Measurements from ENCODE around the gene NDUFAF3. TPM values are rescaled to one million over a fixed set of nuclear protein-coding genes. Genes with fewer than 3 reads are reported as not detected.

Gene NDUFAF3
- polyA plus RNA-seq, 3 donors: 53.6 to 79.9 (median 69.9) TPM

DNA sequence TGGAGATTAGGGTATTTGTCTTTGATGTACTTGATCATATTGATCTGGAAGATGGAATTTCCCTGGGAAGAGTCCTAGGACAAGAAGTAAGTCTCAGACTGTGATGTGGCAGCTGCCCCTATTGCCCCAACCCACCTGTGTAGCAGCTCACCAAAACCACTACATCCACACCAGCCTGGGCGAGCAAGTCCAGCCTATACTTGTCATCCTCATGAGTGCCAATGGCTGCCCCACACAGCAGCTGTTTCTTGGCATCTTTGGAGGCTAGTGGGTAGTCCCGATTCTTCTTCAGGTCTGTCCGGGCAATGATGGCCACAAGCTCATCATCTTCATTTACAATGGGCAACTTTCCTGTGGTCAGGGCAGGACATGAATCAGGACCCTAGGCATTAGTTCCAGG lies 4.6 kb downstream of the NDUFAF3 start:
- DNase-seq (ENCODE audit: extremely low read depth in 1 of 11, low read depth in 9 of 11, low spot score in 4 of 11): no peak

DNA sequence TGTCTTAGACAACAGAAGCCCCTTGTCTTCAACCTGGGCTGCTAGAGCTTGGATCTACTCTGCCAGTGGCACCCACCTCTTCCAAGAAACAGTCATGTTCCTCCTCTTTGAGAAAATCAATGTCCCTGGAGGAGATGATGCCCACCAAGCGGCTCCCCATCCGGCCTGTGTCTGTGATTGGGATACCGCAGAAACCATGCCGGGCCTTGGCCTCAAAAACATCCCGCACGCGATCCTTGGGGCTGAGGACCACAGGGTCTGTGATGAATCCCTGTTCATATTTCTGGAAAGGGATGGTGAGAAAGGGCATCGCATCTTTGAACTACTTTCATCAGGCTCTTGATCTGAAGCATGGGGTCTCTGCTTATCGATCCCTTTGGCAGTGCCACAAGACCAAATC lies 5.7 kb downstream of the NDUFAF3 start:
- DNase-seq (ENCODE audit: extremely low read depth in 1 of 11, low read depth in 9 of 11, low spot score in 4 of 11): no peak

DNA sequence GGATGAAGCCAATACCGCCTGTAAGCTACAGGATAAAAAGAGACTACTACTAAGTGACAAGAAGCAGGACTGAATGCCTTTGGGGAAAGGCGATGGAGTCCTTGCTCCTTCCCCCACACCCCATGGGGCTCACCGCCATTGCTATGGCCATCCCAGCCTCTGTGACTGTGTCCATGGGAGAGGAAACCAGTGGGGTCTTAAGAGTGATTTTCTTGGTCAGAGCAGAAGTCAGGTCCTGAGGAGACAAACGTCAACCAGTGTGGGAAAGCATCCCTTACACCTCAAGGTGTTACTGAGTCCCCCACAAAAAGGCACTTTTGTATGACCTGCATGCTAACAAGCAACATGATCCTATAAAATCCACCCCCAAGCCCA lies 6.4 kb downstream of the NDUFAF3 start:
- DNase-seq (ENCODE audit: extremely low read depth in 1 of 11, low read depth in 9 of 11, low spot score in 4 of 11): no peak

DNA sequence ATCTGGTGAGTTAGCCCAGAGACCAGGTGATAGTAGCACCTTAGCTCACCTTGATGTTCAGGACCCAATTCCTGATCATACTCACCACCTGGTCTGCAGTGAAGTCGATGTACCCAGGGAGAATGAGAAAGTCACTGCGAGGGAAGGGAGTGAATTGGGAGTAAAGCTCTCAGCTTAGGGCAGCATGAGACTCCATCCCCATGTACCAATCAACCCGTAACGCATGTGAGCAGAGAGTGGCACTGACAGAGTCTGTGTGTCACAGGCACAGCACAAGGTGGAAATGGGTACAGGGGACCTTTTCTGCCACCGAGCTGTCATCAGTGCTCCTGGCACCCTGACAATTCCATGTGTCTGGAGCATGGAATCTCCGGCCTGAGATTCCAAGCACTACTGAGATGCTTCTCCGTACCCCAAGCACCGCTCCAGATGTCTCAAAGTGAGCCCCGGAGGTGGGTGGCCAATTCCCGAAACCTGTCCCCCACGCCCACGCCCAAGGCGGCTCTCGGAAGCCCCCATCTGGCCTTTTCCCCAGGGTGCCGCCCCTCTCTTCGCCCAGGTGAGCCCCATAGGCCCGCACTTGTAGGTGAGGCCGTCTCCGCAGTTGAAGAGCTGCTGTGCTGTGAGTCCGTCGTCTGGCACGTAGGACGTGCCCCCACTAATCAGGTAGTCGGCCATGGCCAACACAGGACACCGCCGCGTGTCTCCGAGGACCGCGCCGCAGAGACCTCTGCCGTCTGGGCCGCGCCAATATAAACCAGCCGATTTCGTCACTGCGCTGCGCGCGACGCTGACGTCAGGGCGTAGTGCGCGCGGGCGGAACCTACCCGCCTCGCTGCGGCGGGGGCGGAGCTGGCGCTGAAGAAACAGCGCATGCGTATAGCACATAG lies 7.0 kb downstream of the NDUFAF3 start, which contains the start of gene IMPDH2:
IMPDH2 (minus strand) TSS at position 726 of the 890 bp plus-strand sequence; CDS start at position 678, 48 bp downstream.
- DNase-seq (ENCODE audit: extremely low read depth in 1 of 11, low read depth in 9 of 11, low spot score in 4 of 11): peak; percentile 87 to 95 (median 91)

DNA sequence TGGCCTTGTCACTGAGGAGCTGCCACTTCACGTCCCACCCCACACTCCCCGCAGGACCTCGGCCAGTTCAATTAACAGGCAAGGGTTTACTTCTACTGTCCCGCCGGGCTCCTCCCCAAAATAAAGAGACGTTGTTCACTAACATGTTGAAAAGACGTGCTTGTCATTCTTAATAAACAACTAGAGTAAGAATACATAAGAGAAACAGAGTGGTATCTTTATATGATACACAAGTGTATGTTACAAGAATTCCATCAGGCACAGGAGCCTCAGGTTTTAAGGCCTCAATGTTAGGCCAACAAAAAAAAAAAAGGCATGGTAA lies 7.6 kb downstream of the NDUFAF3 start:
- DNase-seq (ENCODE audit: extremely low read depth in 1 of 11, low read depth in 9 of 11, low spot score in 4 of 11): no peak

DNA sequence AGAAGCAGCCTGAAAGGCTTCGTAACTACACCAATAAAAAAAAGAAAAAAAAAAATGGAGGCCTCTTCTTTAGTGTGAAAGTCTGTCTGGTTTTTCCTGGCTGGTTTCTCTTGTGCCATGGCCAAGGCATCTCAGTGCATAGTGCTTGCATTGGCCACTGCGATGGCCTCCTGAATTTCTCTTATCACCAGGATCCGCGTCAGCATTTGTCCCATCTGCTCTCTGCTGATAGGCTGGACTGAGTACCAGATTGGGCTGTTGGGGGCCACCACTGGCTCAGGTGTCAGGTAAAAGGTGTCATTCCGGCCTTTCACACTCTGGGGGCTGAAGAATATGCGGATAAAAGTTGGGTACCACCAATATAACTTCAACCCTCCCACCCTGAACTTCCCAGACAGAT lies 8.4 kb downstream of the NDUFAF3 start:
- DNase-seq (ENCODE audit: extremely low read depth in 1 of 11, low read depth in 9 of 11, low spot score in 4 of 11): no peak

DNA sequence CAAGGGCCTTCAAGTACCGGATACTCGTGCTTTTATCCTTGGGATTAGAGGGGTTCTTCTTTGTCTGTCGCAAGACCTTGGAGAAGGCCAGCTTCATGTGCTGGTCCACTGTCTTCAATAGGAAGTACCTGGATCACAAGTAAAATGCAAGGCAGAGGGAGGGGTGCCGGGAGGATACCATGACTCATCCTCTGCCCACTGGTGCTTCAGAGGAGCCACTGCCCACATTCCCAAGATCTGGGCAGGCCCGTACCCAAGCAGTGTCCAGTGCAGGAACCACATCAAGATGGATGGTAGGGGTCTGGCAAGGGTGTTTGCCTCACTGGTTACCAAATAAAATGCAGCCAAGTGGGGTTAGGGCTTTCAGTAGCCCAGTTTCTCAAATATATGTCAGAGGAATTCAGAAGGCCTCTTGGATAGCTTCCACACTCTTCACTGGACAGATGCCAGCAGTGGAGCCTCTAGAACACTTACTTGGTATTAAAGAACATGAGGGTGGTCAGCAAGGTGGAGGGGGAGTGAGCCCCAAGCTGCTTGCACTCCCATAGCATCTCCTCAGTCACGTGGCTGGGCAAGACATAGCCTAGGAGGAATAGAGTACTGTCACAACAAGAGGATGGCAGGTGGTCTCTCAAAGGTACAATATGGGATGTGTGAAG lies 10.9 kb downstream of the NDUFAF3 start:
- DNase-seq (ENCODE audit: extremely low read depth in 1 of 11, low read depth in 9 of 11, low spot score in 4 of 11): no peak

DNA sequence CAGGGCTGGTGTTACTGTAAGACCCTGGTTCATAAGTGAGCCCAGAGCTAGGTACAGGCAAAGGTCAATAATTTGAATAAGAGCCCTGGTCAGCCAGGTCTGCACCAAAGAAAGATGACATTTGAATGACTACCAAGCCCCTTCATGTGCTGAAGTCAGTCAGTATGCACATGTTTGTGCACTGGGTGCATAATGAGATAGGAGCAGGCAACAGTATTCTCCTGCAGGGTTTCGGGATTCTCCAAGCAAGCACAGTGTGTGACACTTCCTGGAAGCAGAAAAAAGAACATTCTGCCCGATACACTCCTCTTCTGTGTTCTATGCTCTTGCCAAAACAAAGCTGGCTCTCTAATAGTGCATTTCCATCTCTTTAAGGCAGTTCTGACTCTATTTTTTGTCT lies 12.7 kb downstream of the NDUFAF3 start:
- no peak for DNase-seq (ENCODE audit: extremely low read depth in 1 of 11, low read depth in 9 of 11, low spot score in 4 of 11)

DNA sequence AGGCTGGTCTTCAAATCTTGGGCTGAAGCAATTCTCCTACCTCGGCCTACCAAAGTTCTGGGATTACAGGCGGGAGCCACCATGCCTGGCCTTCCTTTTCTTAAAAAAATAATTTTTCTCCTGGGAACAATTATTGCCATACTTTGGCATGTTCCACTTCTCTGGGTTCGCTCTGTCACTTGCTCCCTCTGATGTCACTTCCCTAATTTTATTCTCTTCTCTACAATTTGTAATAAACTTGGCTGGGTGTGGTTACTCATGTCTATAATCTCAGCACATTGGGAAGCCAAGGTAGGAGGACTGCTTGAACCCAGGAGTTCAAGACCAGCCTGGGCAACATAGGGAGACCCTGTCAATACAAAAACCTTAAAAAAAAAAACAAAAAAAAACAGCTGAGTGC lies 13.4 kb downstream of the NDUFAF3 start:
- DNase-seq (ENCODE audit: extremely low read depth in 1 of 11, low read depth in 9 of 11, low spot score in 4 of 11): no peak

DNA sequence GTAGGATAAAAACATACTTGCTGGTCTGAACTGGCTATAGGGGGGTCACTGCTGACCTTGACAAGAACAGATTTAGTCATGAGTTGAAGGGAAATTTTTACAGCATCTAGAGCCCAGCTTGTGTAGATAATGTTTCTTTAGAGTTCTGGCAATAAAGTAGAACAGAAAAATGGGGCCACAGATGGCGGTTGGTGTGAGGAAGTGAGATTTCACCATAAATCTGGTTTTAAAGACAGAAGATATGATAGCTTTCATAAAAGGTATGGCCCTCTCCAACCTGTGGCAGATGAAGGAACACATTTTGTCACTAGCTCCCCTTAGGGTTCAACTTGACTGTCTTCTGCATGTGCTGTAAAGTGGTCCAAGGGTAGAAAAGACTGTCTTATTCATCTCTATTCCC lies 31.6 kb downstream of the NDUFAF3 start:
- DNase-seq (ENCODE audit: extremely low read depth in 1 of 11, low read depth in 9 of 11, low spot score in 4 of 11): no peak

DNA sequence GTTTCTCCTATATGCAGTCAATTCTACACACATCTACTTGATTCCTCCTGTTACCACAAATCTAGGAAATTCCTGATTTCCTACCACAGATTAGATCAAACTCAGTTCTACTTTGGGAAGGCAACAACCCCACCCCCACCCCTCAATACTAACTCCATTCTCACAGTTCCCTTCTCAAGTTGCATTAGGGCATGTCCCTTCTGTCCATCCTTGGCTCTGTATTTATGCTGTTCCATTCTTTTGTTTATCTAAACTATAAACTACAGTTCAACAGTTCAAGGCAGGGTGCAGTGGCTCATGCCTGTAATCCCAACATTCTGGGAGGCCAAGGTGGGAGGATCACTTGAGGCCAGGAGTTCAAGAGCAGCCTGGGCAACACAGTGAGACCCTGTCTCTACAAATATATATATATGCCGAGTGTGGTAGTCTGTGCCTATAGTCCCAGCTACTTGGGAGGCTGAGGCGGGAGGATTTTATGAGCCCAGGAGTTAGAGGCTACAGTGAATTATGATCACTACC lies 32.5 kb downstream of the NDUFAF3 start:
- no peak for DNase-seq (ENCODE audit: extremely low read depth in 1 of 11, low read depth in 9 of 11, low spot score in 4 of 11)

DNA sequence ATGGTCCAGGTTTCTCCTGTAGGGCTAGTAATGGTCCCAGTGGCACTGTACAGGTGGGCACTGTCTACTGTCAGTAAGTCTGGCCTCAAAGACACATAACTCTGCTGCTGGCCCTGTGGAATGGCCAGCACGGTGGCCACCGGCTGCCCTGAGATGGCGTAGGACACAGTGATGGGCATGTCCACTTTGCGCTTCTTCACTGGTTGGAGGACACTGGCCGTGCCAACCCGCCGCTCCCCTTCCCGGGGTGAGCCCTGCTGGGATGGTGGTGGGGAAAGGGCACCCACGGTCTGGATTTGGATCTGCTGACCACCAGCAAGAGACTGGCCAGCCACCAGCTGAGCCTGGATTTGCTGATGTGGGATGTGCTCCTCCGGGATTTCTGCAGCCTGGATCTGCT lies 35.3 kb downstream of the NDUFAF3 start:
- no peak for DNase-seq (ENCODE audit: extremely low read depth in 1 of 11, low read depth in 9 of 11, low spot score in 4 of 11)

DNA sequence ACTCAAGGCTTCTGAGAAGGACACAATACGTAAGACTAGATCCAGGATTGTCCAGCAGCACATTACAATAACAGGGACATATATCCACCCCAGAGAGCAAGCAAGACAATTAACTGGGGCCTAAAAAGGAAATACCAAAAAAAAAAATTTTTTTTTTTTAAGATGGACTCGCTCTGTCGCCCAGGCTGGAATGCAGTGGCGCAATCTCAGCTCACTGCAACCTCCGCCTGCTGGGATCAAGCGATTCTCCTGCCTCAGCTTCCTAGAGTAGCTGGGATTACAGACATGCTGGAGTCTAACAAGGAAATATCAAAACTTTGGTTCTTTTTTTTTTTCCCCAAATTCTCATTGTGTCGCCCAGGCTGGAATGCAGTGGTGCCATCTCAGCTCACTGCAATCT lies 36.1 kb downstream of the NDUFAF3 start:
- no peak for DNase-seq (ENCODE audit: extremely low read depth in 1 of 11, low read depth in 9 of 11, low spot score in 4 of 11)

Other genes starting within 250 kb of the NDUFAF3 start
- 10 to 100 TPM; 40.0 to 49.8 (median 47.0) TPM for gene PRKAR2A, start 174.2 kb upstream of the NDUFAF3 start, polyA plus RNA-seq (ENCODE audit: insufficient read length in 3 of 3)
- gene SLC25A20, start 123.2 kb upstream of the NDUFAF3 start, polyA plus RNA-seq (ENCODE audit: insufficient read length in 3 of 3): 10 to 100 TPM; 14.1 to 22.4 (median 21.2) TPM
- gene ARIH2, start 103.3 kb upstream of the NDUFAF3 start, polyA plus RNA-seq (ENCODE audit: insufficient read length in 3 of 3): 10 to 100 TPM; 68.6 to 98.2 (median 71.4) TPM
- 10 to 100 TPM; 36.5 to 52.1 (median 48.5) TPM for gene P4HTM, start 31.9 kb upstream of the NDUFAF3 start, polyA plus RNA-seq (ENCODE audit: insufficient read length in 3 of 3)
- gene WDR6, start 14.7 kb upstream of the NDUFAF3 start, polyA plus RNA-seq (ENCODE audit: insufficient read length in 3 of 3): 100 to 1,000 TPM; 192 to 229 (median 222) TPM
- gene DALRD3, start 3.5 kb upstream of the NDUFAF3 start, polyA plus RNA-seq (ENCODE audit: insufficient read length in 3 of 3): 10 to 100 TPM; 72.7 to 78.1 (median 72.7) TPM
- 100 to 1,000 TPM; 216 to 230 (median 219) TPM for gene IMPDH2, start 7.3 kb downstream of the NDUFAF3 start, polyA plus RNA-seq (ENCODE audit: insufficient read length in 3 of 3)
- gene QRICH1, start 72.0 kb downstream of the NDUFAF3 start, polyA plus RNA-seq (ENCODE audit: insufficient read length in 3 of 3): 10 to 100 TPM; 82.2 to 93.0 (median 88.0) TPM
- 100 to 1,000 TPM; 289 to 321 (median 300) TPM for gene QARS1, start 82.6 kb downstream of the NDUFAF3 start, polyA plus RNA-seq (ENCODE audit: insufficient read length in 3 of 3)
- gene USP19, start 98.7 kb downstream of the NDUFAF3 start, polyA plus RNA-seq (ENCODE audit: insufficient read length in 3 of 3): 10 to 100 TPM; 56.2 to 62.6 (median 60.1) TPM
- 100 to 1,000 TPM; 357 to 459 (median 441) TPM for gene LAMB2, start 110.9 kb downstream of the NDUFAF3 start, polyA plus RNA-seq (ENCODE audit: insufficient read length in 3 of 3)
- gene CCDC71, start 144.2 kb downstream of the NDUFAF3 start, polyA plus RNA-seq (ENCODE audit: insufficient read length in 3 of 3): 10 to 100 TPM; 20.2 to 30.2 (median 24.3) TPM
- gene KLHDC8B, start 149.5 kb downstream of the NDUFAF3 start, polyA plus RNA-seq (ENCODE audit: insufficient read length in 3 of 3): 10 to 100 TPM; 38.9 to 45.9 (median 40.0) TPM